ENCODE measurements around the gene PDZRN4. TPM values are rescaled to one million over a fixed set of nuclear protein-coding genes. Genes with fewer than 3 reads are reported as not detected.
A peak's percentile ranks its signal among the peaks of the same experiment; 100 is the strongest.
"Not testable (repeated sequence)": the region's sequence is repeated elsewhere in the genome, so short reads cannot be mapped to it uniquely, and the experiment has no call there.

PDZRN4 gene
- total RNA-seq, 2 donors from 2014 or later: 0.35 to 3.5 TPM

- Histone ChIP-seq H3K9ac (ENCODE audit: low read depth in 2 of 2, low read length in 2 of 2) (peak overlapping the region in 1 of 2 donors; percentile 12), H3K9me3 (no peaks in the 10 kb centered on the region), H3K4me3 (no peak overlapping the region), H3K4me1 (no peaks in the 10 kb centered on the region), H3K27ac (peak overlapping the region; percentile 0), H3K36me3 (no peaks in the 10 kb centered on the region), H3K27me3 (peaks cover 7% of the 10 kb centered on the region)
- intact Hi-C loops (cut with DNase I): no loop called here
- DNase-seq: no peak
- TF ChIP-seq, protein P1, sequence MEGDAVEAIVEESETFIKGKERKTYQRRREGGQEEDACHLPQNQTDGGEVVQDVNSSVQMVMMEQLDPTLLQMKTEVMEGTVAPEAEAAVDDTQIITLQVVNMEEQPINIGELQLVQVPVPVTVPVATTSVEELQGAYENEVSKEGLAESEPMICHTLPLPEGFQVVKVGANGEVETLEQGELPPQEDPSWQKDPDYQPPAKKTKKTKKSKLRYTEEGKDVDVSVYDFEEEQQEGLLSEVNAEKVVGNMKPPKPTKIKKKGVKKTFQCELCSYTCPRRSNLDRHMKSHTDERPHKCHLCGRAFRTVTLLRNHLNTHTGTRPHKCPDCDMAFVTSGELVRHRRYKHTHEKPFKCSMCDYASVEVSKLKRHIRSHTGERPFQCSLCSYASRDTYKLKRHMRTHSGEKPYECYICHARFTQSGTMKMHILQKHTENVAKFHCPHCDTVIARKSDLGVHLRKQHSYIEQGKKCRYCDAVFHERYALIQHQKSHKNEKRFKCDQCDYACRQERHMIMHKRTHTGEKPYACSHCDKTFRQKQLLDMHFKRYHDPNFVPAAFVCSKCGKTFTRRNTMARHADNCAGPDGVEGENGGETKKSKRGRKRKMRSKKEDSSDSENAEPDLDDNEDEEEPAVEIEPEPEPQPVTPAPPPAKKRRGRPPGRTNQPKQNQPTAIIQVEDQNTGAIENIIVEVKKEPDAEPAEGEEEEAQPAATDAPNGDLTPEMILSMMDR (IDR thresholded peaks at IDR 0.05): no peak
Observed at GRCh38 chr12:41188841-41189394, 798 bp downstream of the PDZRN4 start.

GRCh38 chr12:41189395-41190251 is 1.5 kb downstream of the PDZRN4 start:
- Histone ChIP-seq H3K4me3 (no peak overlapping the region), H3K27ac (peak overlapping the region; percentile 0), H3K9ac (ENCODE audit: low read depth in 2 of 2, low read length in 2 of 2) (peak overlapping the region in 1 of 2 donors; percentile 49), H3K9me3 (no peaks in the 10 kb centered on the region), H3K27me3 (peaks cover 7% of the 10 kb centered on the region), H3K4me1 (no peaks in the 10 kb centered on the region), H3K36me3 (no peaks in the 10 kb centered on the region)
- TF ChIP-seq, protein P1 (IDR thresholded peaks at IDR 0.05): no peak
- intact Hi-C loops (cut with DNase I): no loop called here
- no peak for DNase-seq

- H3K4me1 ChIP-seq: no peaks in the 10 kb centered on the region
- H3K4me3 ChIP-seq: no peak overlapping the region
- H3K27me3 ChIP-seq: peaks cover 7% of the 10 kb centered on the region
- intact Hi-C loops (cut with DNase I): no loop called here
- no peak overlapping the region for H3K9ac ChIP-seq (ENCODE audit: low read depth in 2 of 2, low read length in 2 of 2)
- no peaks in the 10 kb centered on the region for H3K9me3 ChIP-seq
- TF ChIP-seq, protein P1 (IDR thresholded peaks at IDR 0.05): no peak
- no peaks in the 10 kb centered on the region for H3K36me3 ChIP-seq
- H3K27ac ChIP-seq: no peak overlapping the region
- DNase-seq: no peak
Observed at GRCh38 chr12:41190338-41190737, 2.2 kb downstream of the PDZRN4 start.

DNA sequence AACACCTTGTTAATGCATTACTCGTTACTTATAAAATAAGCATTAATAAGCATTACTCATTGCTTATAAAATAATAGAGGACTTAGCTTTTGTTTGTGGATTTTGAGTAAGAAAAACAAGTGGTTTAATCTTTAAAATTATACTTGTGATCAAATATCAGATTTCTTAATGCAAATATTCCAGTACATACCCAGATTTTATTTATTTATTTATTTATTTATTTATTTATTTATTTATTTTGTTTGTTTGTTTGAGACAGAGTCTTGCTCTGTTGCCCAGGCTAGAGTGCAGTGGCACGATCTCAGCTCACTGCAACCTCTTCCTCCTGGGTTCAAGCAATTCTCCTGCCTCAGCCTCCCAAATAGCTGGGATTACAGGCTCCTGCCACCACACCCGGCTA is 3.4 kb downstream of the PDZRN4 start:
- H3K9me3 ChIP-seq; intact Hi-C loops (cut with DNase I); DNase-seq; H3K27me3 ChIP-seq; H3K36me3 ChIP-seq; H3K4me3 ChIP-seq; H3K27ac ChIP-seq; H3K9ac ChIP-seq (ENCODE audit: low read depth in 2 of 2, low read length in 2 of 2); H3K4me1 ChIP-seq: not testable (repeated sequence)

- TF ChIP-seq, protein P1 (IDR thresholded peaks at IDR 0.05): no peak
- DNase-seq: no peak
- Histone ChIP-seq H3K9ac (ENCODE audit: low read depth in 2 of 2, low read length in 2 of 2) (no peak overlapping the region), H3K4me1 (no peaks in the 10 kb centered on the region), H3K27ac (no peak overlapping the region), H3K36me3 (no peaks in the 10 kb centered on the region), H3K9me3 (no peaks in the 10 kb centered on the region), H3K4me3 (no peak overlapping the region), H3K27me3 (peaks cover 7% of the 10 kb centered on the region)
- intact Hi-C loops (cut with DNase I): no loop called here
Observed at GRCh38 chr12:41193311-41193710, 5.2 kb downstream of the PDZRN4 start.

- TF ChIP-seq, protein P1 (IDR thresholded peaks at IDR 0.05): no peak
- Histone ChIP-seq H3K9me3 (no peaks in the 10 kb centered on the region), H3K27ac (no peak overlapping the region), H3K9ac (ENCODE audit: low read depth in 2 of 2, low read length in 2 of 2) (no peak overlapping the region), H3K4me1 (no peaks in the 10 kb centered on the region), H3K27me3 (no peaks in the 10 kb centered on the region), H3K4me3 (no peak overlapping the region), H3K36me3 (no peaks in the 10 kb centered on the region)
- DNase-seq: no peak
- intact Hi-C loops (cut with DNase I): no loop called here
Observed at GRCh38 chr12:41202051-41202450, 13.9 kb downstream of the PDZRN4 start.
